BE2C (cell line): Measurements from ENCODE around the gene ALDH1A1.

Experiments used
- DNase-seq: peaks from one replicate; pipeline ENCODE4 v3.0.0-alpha.2; 2020
- H3K27me3 ChIP-seq: fragments of 250-450 bp; sonication (Bioruptor Pico); 2 replicates; pipeline ENCODE4 v1.5.1; 2020; ENCODE audit warnings: mild to moderate bottlenecking
- H3K36me3 ChIP-seq: fragments of 250-450 bp; sonication (Bioruptor Pico); 2 replicates; pipeline ENCODE4 v1.5.1; 2020; ENCODE audit warnings: mild to moderate bottlenecking
- H3K4me1 ChIP-seq: fragments of 250-450 bp; sonication (Bioruptor Pico); 2 replicates; pipeline ENCODE4 v1.5.1; 2020
- H3K4me3 ChIP-seq: 2 replicates; pipeline ENCODE4 v1.5.1; 2011; ENCODE audit warnings: low read depth, low read length
- H3K9me3 ChIP-seq: fragments of 250-450 bp; sonication (Bioruptor Pico); 2 replicates; pipeline ENCODE4 v1.5.1; 2020
- TF ChIP-seq, protein P1 (sequence below): IDR thresholded peaks from 2 replicates; pipeline ENCODE4 v1.5.1; 2012; ENCODE audit warnings: mild to moderate bottlenecking, low read depth, low read length

ALDH1A1 gene

DNA sequence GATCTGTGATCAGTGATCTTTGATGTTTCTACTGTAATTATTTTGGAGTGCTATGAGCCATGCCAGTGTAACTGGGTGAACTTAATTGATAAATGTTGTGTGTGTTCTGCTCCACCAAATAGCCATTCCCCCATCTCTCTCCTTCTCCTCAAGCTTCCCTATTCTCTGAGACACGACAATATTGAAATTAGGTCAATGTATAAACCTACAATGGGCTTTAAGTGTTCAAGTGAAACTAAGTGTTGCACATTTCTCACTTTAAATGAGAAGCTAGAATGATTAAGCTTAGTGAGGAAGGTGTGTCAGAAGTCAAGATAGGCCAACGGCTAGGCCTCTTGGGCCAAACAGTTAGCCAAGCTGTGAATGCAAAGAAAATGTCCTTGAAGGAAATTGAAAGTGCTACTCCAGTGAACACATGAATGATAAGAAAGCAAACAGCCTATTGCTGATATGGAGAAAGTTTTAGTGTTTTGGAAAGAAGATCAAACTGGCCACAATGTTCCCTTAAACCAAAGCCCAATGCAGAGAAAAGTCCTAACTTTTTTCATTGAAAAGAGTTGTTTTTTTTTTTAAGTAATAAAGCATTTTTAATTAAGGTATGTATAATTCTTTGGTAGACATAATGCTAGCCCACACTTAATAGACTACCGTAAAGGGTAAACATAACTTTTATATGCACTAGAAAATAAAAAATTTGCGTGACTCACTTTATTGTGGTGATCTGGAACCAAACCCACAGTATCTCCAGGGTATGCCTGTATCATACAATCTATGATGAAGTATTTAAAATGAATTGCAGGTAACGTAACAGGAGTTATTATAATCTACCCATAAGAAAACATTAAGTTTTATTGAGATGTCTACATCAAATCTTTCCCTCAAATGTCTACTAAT lies 42.5 kb upstream of the ALDH1A1 start:
- Histone ChIP-seq H3K4me3 (no peak overlapping the region), H3K9me3 (no peaks in the 10 kb centered on the region), H3K36me3 (no peaks in the 10 kb centered on the region), H3K4me1 (no peaks in the 10 kb centered on the region), H3K27me3 (no peaks in the 10 kb centered on the region)
- no peak for DNase-seq
- TF ChIP-seq, protein P1, sequence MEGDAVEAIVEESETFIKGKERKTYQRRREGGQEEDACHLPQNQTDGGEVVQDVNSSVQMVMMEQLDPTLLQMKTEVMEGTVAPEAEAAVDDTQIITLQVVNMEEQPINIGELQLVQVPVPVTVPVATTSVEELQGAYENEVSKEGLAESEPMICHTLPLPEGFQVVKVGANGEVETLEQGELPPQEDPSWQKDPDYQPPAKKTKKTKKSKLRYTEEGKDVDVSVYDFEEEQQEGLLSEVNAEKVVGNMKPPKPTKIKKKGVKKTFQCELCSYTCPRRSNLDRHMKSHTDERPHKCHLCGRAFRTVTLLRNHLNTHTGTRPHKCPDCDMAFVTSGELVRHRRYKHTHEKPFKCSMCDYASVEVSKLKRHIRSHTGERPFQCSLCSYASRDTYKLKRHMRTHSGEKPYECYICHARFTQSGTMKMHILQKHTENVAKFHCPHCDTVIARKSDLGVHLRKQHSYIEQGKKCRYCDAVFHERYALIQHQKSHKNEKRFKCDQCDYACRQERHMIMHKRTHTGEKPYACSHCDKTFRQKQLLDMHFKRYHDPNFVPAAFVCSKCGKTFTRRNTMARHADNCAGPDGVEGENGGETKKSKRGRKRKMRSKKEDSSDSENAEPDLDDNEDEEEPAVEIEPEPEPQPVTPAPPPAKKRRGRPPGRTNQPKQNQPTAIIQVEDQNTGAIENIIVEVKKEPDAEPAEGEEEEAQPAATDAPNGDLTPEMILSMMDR, result no peak

DNA sequence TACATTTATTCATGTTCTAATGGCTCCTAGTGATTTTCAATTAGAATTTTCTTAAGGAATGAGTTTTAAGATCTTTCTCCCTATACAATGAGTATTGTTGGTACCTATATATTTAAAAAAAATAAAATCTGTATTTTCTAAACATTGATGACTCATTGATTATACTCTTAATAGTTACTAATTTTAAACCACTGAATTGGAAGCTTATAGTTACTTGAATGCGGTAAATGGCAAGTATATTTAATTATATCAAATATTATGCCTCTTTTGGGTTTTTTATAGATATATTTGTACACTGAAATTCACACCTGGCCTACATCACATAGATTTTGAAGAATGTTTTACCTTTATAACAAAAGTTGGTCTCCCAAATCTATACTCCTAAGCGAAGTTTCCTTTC lies 38.9 kb upstream of the ALDH1A1 start:
- Histone ChIP-seq H3K4me1 (no peaks in the 10 kb centered on the region), H3K9me3 (no peaks in the 10 kb centered on the region), H3K27me3 (no peaks in the 10 kb centered on the region), H3K4me3 (no peak overlapping the region), H3K36me3 (no peaks in the 10 kb centered on the region)
- TF ChIP-seq, protein P1, result no peak
- no peak for DNase-seq

DNA sequence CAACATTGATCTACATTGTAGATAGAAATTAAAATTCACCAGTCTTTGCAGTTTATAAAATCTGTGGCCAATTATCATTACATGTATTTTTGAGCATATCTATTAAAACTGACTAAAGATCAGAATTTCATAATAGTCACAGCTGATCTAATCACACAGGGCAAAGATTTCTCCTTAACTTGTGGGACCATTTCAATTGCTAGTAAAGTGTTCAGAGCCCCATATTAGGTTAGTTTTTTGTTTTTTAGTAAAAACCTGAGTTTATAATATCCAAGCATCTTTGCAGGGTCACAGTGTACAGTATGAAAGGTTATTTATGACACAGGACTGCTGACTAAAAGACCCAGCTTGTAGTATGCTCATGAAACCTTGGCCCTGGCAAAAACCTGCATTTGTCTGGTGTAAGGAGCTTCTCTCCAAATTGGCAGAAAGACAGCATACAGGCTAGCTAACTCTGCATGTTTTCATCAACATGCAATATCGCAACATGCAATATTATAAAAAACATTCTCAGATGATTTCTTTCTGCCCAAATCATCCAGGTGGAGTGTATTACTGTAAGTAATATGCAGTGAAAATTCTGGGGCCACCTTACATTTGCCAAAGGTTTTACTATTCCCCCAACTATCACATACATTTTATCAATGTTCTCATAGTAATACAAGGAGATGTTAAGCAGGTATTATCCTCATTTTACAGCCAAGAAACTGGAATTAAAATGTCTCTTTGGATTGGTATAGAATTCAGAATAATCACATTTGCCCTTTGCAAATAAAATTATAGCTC lies 37.7 kb upstream of the ALDH1A1 start:
- TF ChIP-seq, protein P1, result no peak

DNA sequence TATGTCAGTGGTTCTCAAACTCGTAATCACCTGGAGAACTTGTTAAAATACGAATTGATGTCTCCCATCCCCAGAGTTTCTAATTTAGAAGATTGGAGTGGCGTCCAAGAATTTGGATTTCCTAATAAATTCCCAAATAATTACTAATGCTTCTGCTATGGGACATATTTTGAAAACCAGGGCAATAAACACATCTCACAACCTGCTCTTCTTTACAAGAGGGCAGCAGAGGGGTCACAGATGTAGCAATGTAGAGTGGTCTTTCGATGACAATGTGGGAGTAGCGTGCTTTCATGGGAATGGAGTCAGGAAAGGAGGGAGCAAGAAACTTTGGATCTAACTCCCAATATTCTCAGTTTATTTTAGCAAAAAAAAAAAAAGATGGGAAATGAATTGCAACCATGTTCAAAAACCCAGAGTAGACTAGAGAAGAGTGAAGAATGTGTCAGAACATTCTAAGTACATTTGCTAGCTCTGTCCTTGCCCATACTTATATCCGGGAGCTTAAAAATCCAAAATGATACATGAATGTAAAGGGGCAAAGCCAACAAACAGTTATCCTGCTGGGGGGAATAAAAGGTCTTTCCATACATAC lies 33.8 kb upstream of the ALDH1A1 start:
- TF ChIP-seq, protein P1, result no peak
- DNase-seq, result no peak
- Histone ChIP-seq H3K9me3 (no peaks in the 10 kb centered on the region), H3K4me3 (no peak overlapping the region), H3K4me1 (no peaks in the 10 kb centered on the region), H3K36me3 (no peaks in the 10 kb centered on the region), H3K27me3 (no peaks in the 10 kb centered on the region)

More for the DNA sequence above, 37.7 kb upstream of the ALDH1A1 start:
- H3K36me3 ChIP-seq, result no peaks in the 10 kb centered on the region
- no peaks in the 10 kb centered on the region for H3K27me3 ChIP-seq
- no peak for DNase-seq
- H3K4me3 ChIP-seq, result no peak overlapping the region
- H3K9me3 ChIP-seq, result no peaks in the 10 kb centered on the region
- no peaks in the 10 kb centered on the region for H3K4me1 ChIP-seq

DNA sequence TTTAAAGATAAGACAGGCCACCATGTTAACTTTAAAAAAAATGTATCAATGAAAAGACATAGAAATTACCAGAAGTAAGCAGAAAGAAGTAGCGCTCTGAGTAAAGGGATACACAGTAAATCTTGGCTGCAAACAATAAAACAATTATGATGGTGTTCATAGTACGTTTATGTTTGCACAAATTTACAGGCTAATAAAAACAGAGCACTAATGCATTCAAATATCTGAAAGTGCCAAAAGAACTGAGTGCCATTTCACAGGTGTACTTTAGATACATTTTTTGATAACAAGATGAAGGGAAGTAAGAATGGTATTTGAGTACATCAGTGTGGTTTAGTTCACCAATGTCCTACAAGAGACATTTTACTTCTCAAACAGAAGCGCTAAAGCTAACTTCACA lies 32.9 kb upstream of the ALDH1A1 start:
- no peak overlapping the region for H3K4me3 ChIP-seq
- TF ChIP-seq, protein P1, result no peak
- H3K4me1 ChIP-seq, result no peaks in the 10 kb centered on the region
- H3K27me3 ChIP-seq, result no peaks in the 10 kb centered on the region
- no peak for DNase-seq
- H3K36me3 ChIP-seq, result no peaks in the 10 kb centered on the region
- no peaks in the 10 kb centered on the region for H3K9me3 ChIP-seq
